ENCODE measurements around the gene HIF3A.
A peak's percentile ranks its signal among the peaks of the same experiment; 100 is the strongest.

The HIF3A gene

DNA sequence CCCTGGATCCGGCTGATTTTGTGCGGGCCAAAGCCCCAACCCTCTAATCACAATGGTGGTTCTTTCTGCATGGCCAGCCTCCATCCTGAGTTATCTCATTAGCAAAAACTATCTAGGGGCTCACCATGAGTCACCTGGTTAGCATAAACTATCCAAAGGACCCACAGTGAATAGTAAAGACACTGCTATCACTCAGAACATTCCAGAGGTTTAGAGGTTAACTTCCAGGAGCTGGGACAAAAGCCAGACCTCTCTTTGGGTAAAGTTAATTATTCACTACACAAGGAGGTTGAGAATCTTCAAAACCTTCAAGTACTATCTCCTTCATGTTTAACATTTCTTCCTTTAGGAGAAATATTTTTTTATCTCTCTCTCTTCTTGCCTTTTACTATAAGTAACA is 31.2 kb downstream of the HIF3A start:
- no peak for DNase-seq (ENCODE audit: low read depth in 2 of 2)

DNA sequence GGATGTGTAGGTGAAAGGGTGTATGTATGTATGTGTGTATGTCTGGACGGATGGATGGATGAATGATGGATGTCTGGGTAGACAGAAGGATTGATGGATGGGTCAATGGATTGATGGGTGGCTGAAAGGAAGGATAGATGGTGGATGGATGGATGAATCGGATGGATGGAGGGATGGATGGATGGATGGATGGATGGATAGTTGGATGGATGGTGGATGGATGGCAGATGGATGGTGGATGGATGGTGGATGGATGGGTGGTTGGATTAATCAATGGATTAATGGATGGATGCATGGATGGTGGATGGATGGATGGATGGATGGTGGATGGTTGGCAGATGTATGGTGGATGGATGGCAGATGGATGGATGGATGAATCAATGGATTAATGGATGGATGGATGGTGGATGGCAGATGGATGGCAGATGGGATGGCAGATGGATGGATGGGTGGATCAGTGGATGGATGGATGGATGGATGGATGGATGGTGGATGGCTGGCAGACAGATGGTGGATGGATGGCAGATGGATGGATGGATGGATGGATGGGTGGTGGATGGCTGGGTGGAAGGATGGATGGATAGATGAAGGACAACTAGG is 33.6 kb downstream of the HIF3A start:
- no peak for DNase-seq (ENCODE audit: low read depth in 2 of 2)

- DNase-seq (ENCODE audit: low read depth in 2 of 2): no peak
Observed at GRCh38 chr19:46337487-46337886, 40.6 kb downstream of the HIF3A start.

DNA sequence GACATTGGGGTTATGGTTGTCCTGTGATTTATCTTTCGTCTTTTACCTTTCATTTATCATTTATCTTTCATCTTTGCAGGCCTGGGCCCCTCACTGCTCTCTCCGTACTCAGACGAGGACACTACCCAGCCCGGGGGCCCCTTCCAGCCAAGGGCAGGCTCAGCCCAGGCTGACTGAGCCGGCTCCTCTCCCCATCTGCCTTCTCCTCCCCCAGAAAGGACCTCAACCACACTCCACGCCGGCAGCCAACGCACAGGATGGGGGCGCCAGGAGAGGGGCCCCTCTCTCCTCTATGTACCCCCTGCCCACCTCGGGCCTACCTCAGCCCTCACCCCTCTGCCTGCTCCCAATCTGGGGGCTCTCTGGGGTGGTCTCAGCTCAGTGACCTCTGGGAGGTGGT is 42.6 kb downstream of the HIF3A start:
- DNase-seq (ENCODE audit: low read depth in 2 of 2): no peak

DNA sequence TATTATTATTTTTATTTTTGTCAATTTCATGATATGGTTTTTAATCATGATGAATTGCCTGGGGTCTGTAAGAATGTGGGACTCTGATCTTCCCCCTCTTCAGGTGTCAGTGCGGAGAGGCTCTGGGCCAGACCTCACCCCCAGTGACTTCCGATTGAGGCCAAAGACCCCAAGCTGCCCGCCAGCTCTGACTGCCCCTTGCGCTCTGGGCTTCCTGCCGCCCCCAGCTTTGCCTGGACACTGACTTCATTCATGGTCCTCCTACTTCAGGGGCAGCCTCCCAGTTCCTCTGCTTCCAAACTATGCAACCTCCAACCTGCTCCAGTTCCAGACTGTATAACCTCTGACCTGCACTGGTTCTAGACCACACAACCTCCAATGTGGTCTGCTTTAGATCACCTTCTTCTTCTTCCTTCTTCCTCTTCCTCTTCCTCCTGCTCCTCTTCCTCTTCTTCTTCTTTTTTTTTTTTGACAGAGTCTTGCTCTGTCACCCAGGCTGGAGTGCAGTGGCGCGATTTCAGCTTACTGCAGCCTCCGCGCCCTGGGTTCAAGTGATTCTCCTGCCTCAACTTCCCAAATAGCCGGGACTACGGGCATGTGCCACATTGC is 43.3 kb downstream of the HIF3A start:
- DNase-seq (ENCODE audit: low read depth in 2 of 2): no peak

GRCh38 chr19:46341937-46342336 is 45.1 kb downstream of the HIF3A start:
- no peak for DNase-seq (ENCODE audit: low read depth in 2 of 2)

DNA sequence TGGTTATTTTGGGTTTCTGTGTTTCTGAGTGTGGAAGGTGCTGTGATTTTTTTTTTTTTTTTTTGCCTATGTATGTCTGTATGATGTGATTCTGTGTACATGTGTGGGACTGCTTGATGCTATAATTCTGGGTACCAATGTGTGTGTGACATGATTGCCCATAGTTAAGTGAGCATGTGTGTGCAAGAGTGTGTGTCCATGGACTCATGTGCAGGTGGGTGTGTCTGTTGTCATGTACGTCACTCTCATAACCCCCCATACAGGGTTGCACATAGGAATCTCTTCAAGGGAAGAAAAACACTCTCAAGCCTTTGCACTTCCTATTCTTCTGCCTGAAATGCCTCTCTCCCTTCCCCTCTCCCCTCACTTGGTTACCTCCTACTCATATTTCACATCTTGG is 47.5 kb downstream of the HIF3A start:
- no peak for DNase-seq (ENCODE audit: low read depth in 2 of 2)

- DNase-seq (ENCODE audit: low read depth in 2 of 2): no peak
Observed at GRCh38 chr19:46345157-46345556, 48.3 kb downstream of the HIF3A start.

DNA sequence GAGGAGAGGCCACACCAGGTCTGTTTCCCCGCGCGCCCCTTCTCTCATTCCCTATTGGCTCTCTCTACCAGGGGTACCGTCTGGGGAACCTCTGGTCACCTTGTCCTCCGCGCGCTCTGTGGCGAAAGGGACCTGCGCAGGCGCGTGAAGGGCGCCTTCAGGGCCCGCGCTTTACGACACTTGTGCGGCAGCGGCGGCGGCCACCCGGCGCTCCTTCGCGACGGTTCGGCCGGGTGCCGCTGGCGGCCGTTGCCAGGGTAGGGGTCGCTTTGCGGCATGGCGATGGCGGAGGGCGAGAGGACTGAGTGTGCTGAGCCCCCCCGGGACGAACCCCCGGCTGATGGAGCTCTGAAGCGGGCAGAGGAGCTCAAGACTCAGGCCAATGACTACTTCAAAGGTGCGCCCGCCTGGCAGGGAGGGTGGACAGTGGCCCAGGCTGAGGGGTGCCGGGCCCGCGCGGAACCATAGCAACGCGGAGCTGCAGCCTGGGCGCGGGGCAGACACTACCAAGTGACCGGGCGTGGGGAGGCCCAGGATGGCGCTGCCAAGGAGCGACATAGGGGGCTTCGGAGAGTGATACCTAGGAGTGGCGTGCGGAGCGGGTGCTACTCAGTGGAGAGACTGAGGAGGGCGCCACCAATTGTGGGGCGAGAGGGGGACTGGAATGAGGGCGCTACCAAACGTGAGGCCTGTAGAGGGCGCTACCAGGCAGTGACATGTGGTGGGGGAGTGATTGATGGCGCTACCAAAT is 50.2 kb downstream of the HIF3A start, which contains the start of gene PPP5C:
PPP5C (plus strand) TSS at position 267 of the 751 bp plus-strand sequence; CDS start at position 277, 10 bp downstream.
- peak; percentile 68 to 73 for DNase-seq (ENCODE audit: low read depth in 2 of 2)

DNA sequence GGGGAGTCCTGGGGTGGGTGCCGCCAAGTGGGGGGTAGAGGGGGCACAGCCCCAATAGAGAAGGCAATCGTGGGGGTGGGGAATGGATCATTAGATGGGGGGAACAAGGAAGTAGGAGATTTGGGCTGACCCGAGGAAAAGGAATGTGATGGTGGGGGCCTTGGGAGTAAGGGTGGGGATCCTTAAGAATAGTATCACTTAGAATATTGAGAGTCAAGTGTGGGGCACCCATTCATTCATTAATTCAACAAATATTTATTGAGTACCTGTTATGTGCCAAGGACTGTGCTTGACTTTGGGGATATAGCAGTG is 50.7 kb downstream of the HIF3A start:
- DNase-seq (ENCODE audit: low read depth in 2 of 2): no peak

- DNase-seq (ENCODE audit: low read depth in 2 of 2): no peak
Observed at GRCh38 chr19:46347985-46348384, 51.1 kb downstream of the HIF3A start.

GRCh38 chr19:46349311-46349993 is 52.6 kb downstream of the HIF3A start:
- DNase-seq (ENCODE audit: low read depth in 2 of 2): no peak

DNA sequence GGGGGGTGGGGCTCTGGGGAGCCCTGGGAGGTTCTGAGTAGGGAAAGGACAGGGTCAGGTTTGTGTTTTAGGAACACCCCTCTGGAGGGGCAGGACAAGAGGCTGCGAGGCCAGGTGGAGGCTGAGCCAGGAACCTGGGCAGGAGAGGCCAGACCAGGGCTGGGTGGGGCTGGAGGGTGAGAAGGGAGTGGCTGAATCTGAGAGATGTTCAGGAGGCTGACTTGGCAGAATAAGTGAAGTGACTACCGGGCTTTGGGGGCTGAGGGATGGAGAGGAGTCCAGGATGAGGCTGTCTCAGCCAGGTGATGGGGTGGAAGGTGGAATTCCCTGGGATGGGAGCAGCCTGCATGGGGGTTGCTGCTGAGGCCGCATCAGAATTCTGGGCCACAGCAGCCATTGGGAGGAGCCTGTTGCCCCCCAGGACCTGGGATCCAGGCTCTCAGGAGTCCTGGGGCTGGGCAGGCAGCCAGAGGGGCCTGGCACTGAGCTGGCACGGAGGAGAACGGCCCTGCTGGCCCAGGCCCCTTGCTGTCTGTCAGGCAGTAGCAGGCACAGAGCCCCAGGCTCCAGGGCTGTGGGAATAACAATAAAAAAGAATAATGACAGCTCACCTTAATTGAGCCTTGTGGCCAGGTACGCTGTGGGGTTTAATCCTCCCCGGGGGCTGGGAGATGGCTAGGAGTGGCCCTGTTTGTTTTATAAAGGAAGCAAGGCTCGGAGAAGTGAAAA is 53.4 kb downstream of the HIF3A start:
- no peak for DNase-seq (ENCODE audit: low read depth in 2 of 2)

- DNase-seq (ENCODE audit: low read depth in 2 of 2): no peak
Observed at GRCh38 chr19:46350758-46351159, 53.9 kb downstream of the HIF3A start.

GRCh38 chr19:46351241-46352041 is 54.6 kb downstream of the HIF3A start:
- DNase-seq (ENCODE audit: low read depth in 2 of 2): no peak

DNA sequence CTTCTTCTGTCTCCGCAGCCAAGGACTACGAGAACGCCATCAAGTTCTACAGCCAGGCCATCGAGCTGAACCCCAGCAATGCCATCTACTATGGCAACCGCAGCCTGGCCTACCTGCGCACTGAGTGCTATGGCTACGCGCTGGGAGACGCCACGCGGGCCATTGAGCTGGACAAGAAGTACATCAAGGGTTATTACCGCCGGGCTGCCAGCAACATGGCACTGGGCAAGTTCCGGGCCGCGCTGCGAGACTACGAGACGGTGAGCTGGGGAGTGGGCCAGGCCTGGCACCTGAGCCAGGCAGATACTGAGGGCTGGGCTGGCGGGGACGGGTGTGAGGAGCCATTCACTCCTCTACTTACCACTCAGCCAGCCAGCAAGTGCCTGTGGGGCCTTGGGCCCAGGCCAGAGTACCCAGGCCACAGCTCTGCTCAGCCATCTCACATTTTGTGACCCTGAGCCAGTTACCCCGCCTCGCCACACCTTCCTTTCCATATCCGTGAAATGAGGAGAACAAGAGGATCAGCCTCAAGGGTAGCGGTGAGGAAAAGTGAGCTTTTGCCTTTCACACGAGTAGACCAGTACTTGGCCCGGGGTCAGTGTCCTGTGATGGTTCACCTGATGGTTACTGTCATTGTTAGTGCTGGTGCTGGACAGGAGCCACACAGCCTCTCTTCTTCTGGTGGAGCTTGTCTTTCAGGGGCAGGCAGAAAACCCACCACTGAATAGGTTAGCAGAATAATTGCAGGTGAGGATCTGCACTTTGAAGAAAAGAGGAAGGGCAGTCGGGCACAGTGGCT is 57.1 kb downstream of the HIF3A start:
- DNase-seq (ENCODE audit: low read depth in 2 of 2): no peak

- no peak for DNase-seq (ENCODE audit: low read depth in 2 of 2)
Observed at GRCh38 chr19:46355234-46356148, 58.6 kb downstream of the HIF3A start.

DNA sequence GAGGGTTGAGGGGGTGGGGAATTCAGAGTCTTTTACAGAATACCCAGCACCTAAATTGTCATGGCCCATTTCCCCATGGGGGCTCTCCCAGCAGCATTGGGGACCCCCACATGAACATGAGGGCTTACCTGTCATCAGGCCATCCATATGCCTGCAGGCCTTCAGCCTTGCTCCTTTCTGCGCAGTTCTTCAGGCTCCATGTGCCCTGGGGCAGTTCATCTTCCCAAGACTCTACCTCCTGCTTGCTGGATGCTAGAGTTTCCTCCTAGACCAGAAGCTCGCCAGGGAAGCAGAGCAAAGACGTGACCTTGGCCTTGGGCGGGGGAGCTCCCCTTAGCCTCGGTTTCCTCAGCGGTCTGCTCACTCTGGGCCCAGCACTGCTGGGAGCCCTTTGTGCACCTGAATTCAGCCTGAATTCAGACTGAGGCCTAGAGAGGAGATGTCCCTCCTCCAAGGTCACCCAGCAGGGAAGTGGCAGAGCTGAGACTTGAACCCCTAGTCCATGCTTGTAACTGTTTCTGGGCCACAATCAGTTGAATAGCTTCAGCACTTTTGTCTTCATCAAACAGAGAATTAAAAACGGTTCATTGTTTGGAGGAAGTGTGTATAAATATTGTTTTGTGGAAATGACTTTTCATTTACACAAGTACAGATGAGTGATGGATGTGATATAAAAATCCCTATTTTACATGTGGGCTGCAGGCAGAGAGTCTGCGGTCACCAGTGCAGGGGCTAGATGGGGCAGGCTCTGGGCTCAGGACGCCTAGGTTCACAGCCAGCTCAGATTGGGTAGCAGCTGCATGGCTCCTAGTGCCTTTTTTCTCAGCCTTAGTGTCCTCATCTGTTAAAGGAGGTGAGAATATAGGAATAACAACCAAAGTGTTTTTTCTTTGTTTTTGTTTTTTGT is 59.6 kb downstream of the HIF3A start:
- DNase-seq (ENCODE audit: low read depth in 2 of 2): no peak
